Stimulated activated CD8-positive, alpha-beta memory T cell treated with anti-CD3 and anti-CD28 coated beads, Interleukin-4, amount 100 ng/mL, for 4 hours (primary cell): ENCODE results near the gene GLT1D1.
"Not testable (repeated sequence)": the region's sequence is repeated elsewhere in the genome, so short reads cannot be mapped to it uniquely, and the experiment has no call there.

Experiments used
- DNase-seq, 2 donors: peaks; one replicate each; pipeline ENCODE4 v3.0.0-alpha.2; 2020; ENCODE audit warnings: low read depth in 2 of 2, low spot score in 1 of 2

GLT1D1 gene

GRCh38 chr12:128820253-128820652 is 33.0 kb upstream of the GLT1D1 start:
- no peak for DNase-seq

- no peak for DNase-seq
Observed at GRCh38 chr12:128820723-128821432, 32.4 kb upstream of the GLT1D1 start.

- no peak for DNase-seq
Observed at GRCh38 chr12:128823216-128823915, 29.9 kb upstream of the GLT1D1 start.

GRCh38 chr12:128823916-128824839 is 29.1 kb upstream of the GLT1D1 start, which contains the start of gene SLC15A4:
TSS of gene SLC15A4 (minus strand) at chr12:128823958. CDS start at chr12:128823943, 15 bp downstream.
- DNase-seq, result peak; percentile 84 to 87

GRCh38 chr12:128825835-128826234 is 27.4 kb upstream of the GLT1D1 start:
- DNase-seq, result no peak

GRCh38 chr12:128827724-128828123 is 25.6 kb upstream of the GLT1D1 start:
- DNase-seq, result no peak

- no peak for DNase-seq
Observed at GRCh38 chr12:128829861-128830504, 23.3 kb upstream of the GLT1D1 start.

- DNase-seq, result no peak
Observed at GRCh38 chr12:128830505-128830893, 22.8 kb upstream of the GLT1D1 start.

- DNase-seq, result no peak
Observed at GRCh38 chr12:128833418-128833817, 19.9 kb upstream of the GLT1D1 start.

GRCh38 chr12:128839885-128840284 is 13.4 kb upstream of the GLT1D1 start:
- DNase-seq, result not testable (repeated sequence)

GRCh38 chr12:128840862-128841468 is 12.3 kb upstream of the GLT1D1 start:
- DNase-seq, result no peak

- DNase-seq, result no peak
Observed at GRCh38 chr12:128842579-128842978, 10.7 kb upstream of the GLT1D1 start.

- DNase-seq, result no peak
Observed at GRCh38 chr12:128843538-128843937, 9.7 kb upstream of the GLT1D1 start.

- DNase-seq, result no peak
Observed at GRCh38 chr12:128844031-128844635, 9.1 kb upstream of the GLT1D1 start.

- not testable (repeated sequence) for DNase-seq
Observed at GRCh38 chr12:128846671-128847070, 6.6 kb upstream of the GLT1D1 start.

GRCh38 chr12:128848371-128848770 is 4.9 kb upstream of the GLT1D1 start:
- no peak for DNase-seq

- DNase-seq, result not testable (repeated sequence)
Observed at GRCh38 chr12:128849806-128850205, 3.5 kb upstream of the GLT1D1 start.

GRCh38 chr12:128850400-128850799 is 2.9 kb upstream of the GLT1D1 start:
- no peak for DNase-seq

GRCh38 chr12:128851429-128851828 is 1.8 kb upstream of the GLT1D1 start:
- not testable (repeated sequence) for DNase-seq

- DNase-seq, result no peak
Observed at GRCh38 chr12:128852026-128852698, 1.1 kb upstream of the GLT1D1 start.
